HG02840 (cell line): ENCODE measurements around the gene PWWP2B.

ENCODE experiments used
- ATAC-seq: cut with Tn5 transposase; IDR thresholded peaks from one replicate; pipeline ENCODE4 v1.9.1; 2021; ENCODE audit warnings: mild to moderate bottlenecking, moderate library complexity, moderate number of reproducible peaks; ENCODE audit not compliant: unreplicated experiment, low FRiP score

PWWP2B gene

GRCh38 chr10:132442636-132443035 is 45.6 kb downstream of the PWWP2B start:
- ATAC-seq: no peak

GRCh38 chr10:132443605-132443982 is 46.6 kb downstream of the PWWP2B start:
- ATAC-seq: no peak

- ATAC-seq: no peak
Observed at GRCh38 chr10:132443983-132444876, 47.2 kb downstream of the PWWP2B start.

- no peak for ATAC-seq
Observed at GRCh38 chr10:132444877-132445351, 47.9 kb downstream of the PWWP2B start.

- no peak for ATAC-seq
Observed at GRCh38 chr10:132445516-132446194, 48.7 kb downstream of the PWWP2B start.

GRCh38 chr10:132446195-132446581 is 49.2 kb downstream of the PWWP2B start:
- no peak for ATAC-seq

- no peak for ATAC-seq
Observed at GRCh38 chr10:132446661-132447445, 49.9 kb downstream of the PWWP2B start.

- no peak for ATAC-seq
Observed at GRCh38 chr10:132447446-132448247, 50.6 kb downstream of the PWWP2B start.

GRCh38 chr10:132448248-132448731 is 51.3 kb downstream of the PWWP2B start:
- no peak for ATAC-seq

- no peak for ATAC-seq
Observed at GRCh38 chr10:132449051-132449810, 52.2 kb downstream of the PWWP2B start.

- no peak for ATAC-seq
Observed at GRCh38 chr10:132449811-132450181, 52.8 kb downstream of the PWWP2B start.

- no peak for ATAC-seq
Observed at GRCh38 chr10:132450466-132450824, 53.4 kb downstream of the PWWP2B start.

- ATAC-seq: no peak
Observed at GRCh38 chr10:132450825-132451505, 54.0 kb downstream of the PWWP2B start.

- ATAC-seq: no peak
Observed at GRCh38 chr10:132451506-132452215, 54.7 kb downstream of the PWWP2B start.

GRCh38 chr10:132452216-132452650 is 55.2 kb downstream of the PWWP2B start:
- ATAC-seq: no peak

GRCh38 chr10:132452651-132453469 is 55.9 kb downstream of the PWWP2B start:
- peak; percentile 71 for ATAC-seq

GRCh38 chr10:132453470-132453861 is 56.5 kb downstream of the PWWP2B start:
- ATAC-seq: peak; percentile 7
